ENCODE measurements around the gene ARF3.

GRCh38 chr12:48925304-48926011, 31.8 kb downstream of the ARF3 start, which contains the start of gene FKBP11:
- TF ChIP-seq TAF1 (conservative IDR thresholded peaks at IDR 0.05) (no peak), JUND (IDR thresholded peaks at IDR 0.05) (no peak), CTCF (IDR thresholded peaks at IDR 0.05; ENCODE audit: low read depth, low read length, missing input control) (no peak), ZBTB33 (IDR thresholded peaks at IDR 0.05) (no peak), MAX (IDR thresholded peaks at IDR 0.05) (no peak), GABPA (IDR thresholded peaks at IDR 0.05 in 1 of 2, conservative IDR thresholded peaks at IDR 0.05 in 1 of 2) (no peak), NR2F2 (IDR thresholded peaks at IDR 0.05) (peak; percentile 20), REST (IDR thresholded peaks at IDR 0.05) (peak; percentile 36), SP1 (IDR thresholded peaks at IDR 0.05) (peak; percentile 36), RAD21 (IDR thresholded peaks at IDR 0.05) (peak in 1 of 2 donors; percentile 20), EGR1 (IDR thresholded peaks at IDR 0.05; ENCODE audit: low read depth in 2 of 2) (no peak), ATF3 (IDR thresholded peaks at IDR 0.05) (no peak), RXRA (IDR thresholded peaks at IDR 0.05) (no peak)
